ENCODE measurements around the gene RHBDD2.

DNA sequence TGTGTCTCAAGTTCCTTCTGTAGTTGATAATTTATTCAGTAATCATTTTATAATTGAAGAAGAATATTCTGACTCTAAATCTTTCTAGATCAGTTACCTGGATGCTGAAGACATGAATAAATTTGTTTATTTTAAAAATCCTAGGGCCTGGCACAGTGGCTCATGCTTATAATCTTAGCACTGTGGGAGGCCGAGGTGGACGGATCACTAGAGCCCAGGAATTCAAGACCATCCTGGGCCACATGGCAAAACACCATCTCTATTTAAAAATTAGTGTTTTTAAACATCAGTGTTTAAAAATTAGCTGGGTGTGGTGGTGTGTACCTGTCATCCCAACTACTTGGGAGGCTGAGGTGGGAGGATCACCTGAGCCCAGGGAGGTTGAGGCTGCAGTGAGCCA lies 45.4 kb downstream of the RHBDD2 start:
- TF ChIP-seq, protein P1, sequence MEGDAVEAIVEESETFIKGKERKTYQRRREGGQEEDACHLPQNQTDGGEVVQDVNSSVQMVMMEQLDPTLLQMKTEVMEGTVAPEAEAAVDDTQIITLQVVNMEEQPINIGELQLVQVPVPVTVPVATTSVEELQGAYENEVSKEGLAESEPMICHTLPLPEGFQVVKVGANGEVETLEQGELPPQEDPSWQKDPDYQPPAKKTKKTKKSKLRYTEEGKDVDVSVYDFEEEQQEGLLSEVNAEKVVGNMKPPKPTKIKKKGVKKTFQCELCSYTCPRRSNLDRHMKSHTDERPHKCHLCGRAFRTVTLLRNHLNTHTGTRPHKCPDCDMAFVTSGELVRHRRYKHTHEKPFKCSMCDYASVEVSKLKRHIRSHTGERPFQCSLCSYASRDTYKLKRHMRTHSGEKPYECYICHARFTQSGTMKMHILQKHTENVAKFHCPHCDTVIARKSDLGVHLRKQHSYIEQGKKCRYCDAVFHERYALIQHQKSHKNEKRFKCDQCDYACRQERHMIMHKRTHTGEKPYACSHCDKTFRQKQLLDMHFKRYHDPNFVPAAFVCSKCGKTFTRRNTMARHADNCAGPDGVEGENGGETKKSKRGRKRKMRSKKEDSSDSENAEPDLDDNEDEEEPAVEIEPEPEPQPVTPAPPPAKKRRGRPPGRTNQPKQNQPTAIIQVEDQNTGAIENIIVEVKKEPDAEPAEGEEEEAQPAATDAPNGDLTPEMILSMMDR (optimal IDR thresholded peaks at IDR 0.05 in 1 of 3, IDR thresholded peaks at IDR 0.05 in 1 of 3, conservative IDR thresholded peaks at IDR 0.05 in 1 of 3; ENCODE audit: extremely low read depth in 1 of 3, insufficient read depth in 2 of 3, low read length in 3 of 3) = no peak
- no peak for TF ChIP-seq EZH2 (IDR thresholded peaks at IDR 0.05; ENCODE audit: low read length)

Measured in keratinocyte (primary cell).